ENCODE data around the gene ANO10. TPM values are rescaled to one million over a fixed set of nuclear protein-coding genes. Genes with fewer than 3 reads are reported as not detected.
"Not testable (repeated sequence)": the region's sequence is repeated elsewhere in the genome, so short reads cannot be mapped to it uniquely, and the experiment has no call there.

ANO10 gene
- 1 to 10 TPM; 8.4 to 8.5 TPM for total RNA-seq

GRCh38 chr3:43621656-43622432 is at the start of gene ANO10:
TSS of gene ANO10 (minus strand) at chr3:43622011. CDS start at chr3:43605852, 16,159 bp downstream.
- CTCF ChIA-PET: interaction anchor here (0.6 to 1.8 kb wide), 2 partner anchors 68 to 172 kb away, joined by 3 read pairs; no protein-coding TSS in a partner anchor
- POLR2A ChIA-PET: interaction anchor here (1.6 kb wide), 1 partner anchor 68 kb away, joined by 3 read pairs; no protein-coding TSS in a partner anchor
- H3K9me3 Mint-ChIP-seq: no peaks in the 10 kb centered on the region
- DNase-seq: peak; percentile 97
- H3K36me3 Mint-ChIP-seq: no peaks in the 10 kb centered on the region
- H3K27ac Mint-ChIP-seq: peak within 1 kb of the TSS; percentile 70
- peak within 1 kb of the TSS; percentile 82 for H3K4me3 Mint-ChIP-seq
- H3K4me1 Mint-ChIP-seq (ENCODE audit: low read depth): peaks cover 10% of the 10 kb centered on the region
- no peaks in the 10 kb centered on the region for H3K27me3 Mint-ChIP-seq
- intact Hi-C loops (cut with micrococcal nuclease): loop anchor here (1.0 to 10.0 kb wide), 3 partner anchors 68 to 337 kb away; partner anchors contain the start of genes ABHD5 and SNRK

- DNase-seq: no peak
- Mint-ChIP-seq H3K27ac (no peak overlapping the region), H3K4me3 (no peak overlapping the region), H3K27me3 (peaks cover 15% of the 10 kb centered on the region), H3K36me3 (no peaks in the 10 kb centered on the region), H3K9me3 (no peaks in the 10 kb centered on the region), H3K4me1 (ENCODE audit: low read depth) (no peaks in the 10 kb centered on the region)
- intact Hi-C loops (cut with micrococcal nuclease): no loop called here
- CTCF ChIA-PET: no interaction called here
- POLR2A ChIA-PET: no interaction called here
These were observed 49.1 kb upstream of the ANO10 start for GRCh38 chr3:43670635-43671522.

- intact Hi-C loops (cut with micrococcal nuclease); H3K36me3 Mint-ChIP-seq; H3K4me3 Mint-ChIP-seq; H3K4me1 Mint-ChIP-seq (ENCODE audit: low read depth); DNase-seq; H3K27ac Mint-ChIP-seq; CTCF ChIA-PET; POLR2A ChIA-PET: not testable (repeated sequence)
- peaks cover 15% of the 10 kb centered on the region for H3K9me3 Mint-ChIP-seq
- H3K27me3 Mint-ChIP-seq: peaks cover 16% of the 10 kb centered on the region
These were observed 43.2 kb upstream of the ANO10 start for GRCh38 chr3:43665011-43665410.

GRCh38 chr3:43661376-43661775 is 39.6 kb upstream of the ANO10 start:
- H3K36me3 Mint-ChIP-seq; DNase-seq; H3K4me1 Mint-ChIP-seq (ENCODE audit: low read depth); H3K27ac Mint-ChIP-seq; intact Hi-C loops (cut with micrococcal nuclease); H3K4me3 Mint-ChIP-seq; H3K27me3 Mint-ChIP-seq; CTCF ChIA-PET; POLR2A ChIA-PET: not testable (repeated sequence)
- H3K9me3 Mint-ChIP-seq: peaks cover 15% of the 10 kb centered on the region

GRCh38 chr3:43659250-43659880 is 37.6 kb upstream of the ANO10 start:
- no peaks in the 10 kb centered on the region for H3K27me3 Mint-ChIP-seq
- CTCF ChIA-PET: no interaction called here
- H3K27ac Mint-ChIP-seq: no peak overlapping the region
- H3K4me1 Mint-ChIP-seq (ENCODE audit: low read depth): no peaks in the 10 kb centered on the region
- POLR2A ChIA-PET: no interaction called here
- DNase-seq: no peak
- peaks cover 8% of the 10 kb centered on the region for H3K9me3 Mint-ChIP-seq
- H3K4me3 Mint-ChIP-seq: no peak overlapping the region
- no peaks in the 10 kb centered on the region for H3K36me3 Mint-ChIP-seq
- intact Hi-C loops (cut with micrococcal nuclease): no loop called here

- H3K27ac Mint-ChIP-seq; CTCF ChIA-PET; H3K9me3 Mint-ChIP-seq; H3K36me3 Mint-ChIP-seq; H3K4me3 Mint-ChIP-seq; intact Hi-C loops (cut with micrococcal nuclease); H3K27me3 Mint-ChIP-seq; DNase-seq; POLR2A ChIA-PET; H3K4me1 Mint-ChIP-seq (ENCODE audit: low read depth): not testable (repeated sequence)
These were observed 34.6 kb upstream of the ANO10 start for GRCh38 chr3:43656390-43656789.

GRCh38 chr3:43650345-43650744 is 28.5 kb upstream of the ANO10 start:
- CTCF ChIA-PET: no interaction called here
- Mint-ChIP-seq H3K4me1 (ENCODE audit: low read depth) (no peaks in the 10 kb centered on the region), H3K36me3 (no peaks in the 10 kb centered on the region), H3K27me3 (peaks cover 11% of the 10 kb centered on the region), H3K4me3 (no peak overlapping the region), H3K27ac (no peak overlapping the region), H3K9me3 (no peaks in the 10 kb centered on the region)
- DNase-seq: no peak
- POLR2A ChIA-PET: no interaction called here
- intact Hi-C loops (cut with micrococcal nuclease): no loop called here

GRCh38 chr3:43649365-43649968 is 27.7 kb upstream of the ANO10 start:
- Mint-ChIP-seq H3K4me3 (no peak overlapping the region), H3K9me3 (no peaks in the 10 kb centered on the region), H3K27me3 (peaks cover 11% of the 10 kb centered on the region), H3K27ac (no peak overlapping the region), H3K36me3 (no peaks in the 10 kb centered on the region), H3K4me1 (ENCODE audit: low read depth) (no peaks in the 10 kb centered on the region)
- intact Hi-C loops (cut with micrococcal nuclease): no loop called here
- ChIA-PET CTCF (no interaction called here), POLR2A (no interaction called here)
- DNase-seq: no peak

GRCh38 chr3:43648957-43649356 is 27.1 kb upstream of the ANO10 start:
- Mint-ChIP-seq H3K4me3 (no peak overlapping the region), H3K36me3 (no peaks in the 10 kb centered on the region), H3K27ac (no peak overlapping the region), H3K9me3 (no peaks in the 10 kb centered on the region), H3K4me1 (ENCODE audit: low read depth) (no peaks in the 10 kb centered on the region), H3K27me3 (peaks cover 13% of the 10 kb centered on the region)
- ChIA-PET POLR2A (no interaction called here), CTCF (no interaction called here)
- intact Hi-C loops (cut with micrococcal nuclease): no loop called here
- no peak for DNase-seq

GRCh38 chr3:43647331-43648166 is 25.7 kb upstream of the ANO10 start:
- intact Hi-C loops (cut with micrococcal nuclease): no loop called here
- no peaks in the 10 kb centered on the region for H3K9me3 Mint-ChIP-seq

GRCh38 chr3:43644443-43644842 is 22.6 kb upstream of the ANO10 start:
- CTCF ChIA-PET: no interaction called here
- no peaks in the 10 kb centered on the region for H3K9me3 Mint-ChIP-seq

More at GRCh38 chr3:43647331-43648166, 25.7 kb upstream of the ANO10 start:
- no peak overlapping the region for H3K4me3 Mint-ChIP-seq
- no peaks in the 10 kb centered on the region for H3K4me1 Mint-ChIP-seq (ENCODE audit: low read depth)
- DNase-seq: no peak
- H3K27ac Mint-ChIP-seq: no peak overlapping the region
- ChIA-PET POLR2A (no interaction called here), CTCF (no interaction called here)
- no peaks in the 10 kb centered on the region for H3K36me3 Mint-ChIP-seq
- peaks cover 14% of the 10 kb centered on the region for H3K27me3 Mint-ChIP-seq

More at GRCh38 chr3:43644443-43644842, 22.6 kb upstream of the ANO10 start:
- DNase-seq: no peak
- Mint-ChIP-seq H3K4me3 (no peak overlapping the region), H3K36me3 (no peaks in the 10 kb centered on the region), H3K4me1 (ENCODE audit: low read depth) (no peaks in the 10 kb centered on the region), H3K27ac (no peak overlapping the region), H3K27me3 (peaks cover 13% of the 10 kb centered on the region)
- intact Hi-C loops (cut with micrococcal nuclease): no loop called here
- POLR2A ChIA-PET: no interaction called here
